NCI-H526 (cell line): ENCODE results near the gene MRPS18C.
"Not testable (repeated sequence)": the region's sequence is repeated elsewhere in the genome, so short reads cannot be mapped to it uniquely, and the experiment has no call there.

Source experiments
- DNase-seq, 2 experiments: peaks; one replicate each; lab custom pipeline; 2025; lab: John Stamatoyannopoulos, UW

The MRPS18C gene

DNA sequence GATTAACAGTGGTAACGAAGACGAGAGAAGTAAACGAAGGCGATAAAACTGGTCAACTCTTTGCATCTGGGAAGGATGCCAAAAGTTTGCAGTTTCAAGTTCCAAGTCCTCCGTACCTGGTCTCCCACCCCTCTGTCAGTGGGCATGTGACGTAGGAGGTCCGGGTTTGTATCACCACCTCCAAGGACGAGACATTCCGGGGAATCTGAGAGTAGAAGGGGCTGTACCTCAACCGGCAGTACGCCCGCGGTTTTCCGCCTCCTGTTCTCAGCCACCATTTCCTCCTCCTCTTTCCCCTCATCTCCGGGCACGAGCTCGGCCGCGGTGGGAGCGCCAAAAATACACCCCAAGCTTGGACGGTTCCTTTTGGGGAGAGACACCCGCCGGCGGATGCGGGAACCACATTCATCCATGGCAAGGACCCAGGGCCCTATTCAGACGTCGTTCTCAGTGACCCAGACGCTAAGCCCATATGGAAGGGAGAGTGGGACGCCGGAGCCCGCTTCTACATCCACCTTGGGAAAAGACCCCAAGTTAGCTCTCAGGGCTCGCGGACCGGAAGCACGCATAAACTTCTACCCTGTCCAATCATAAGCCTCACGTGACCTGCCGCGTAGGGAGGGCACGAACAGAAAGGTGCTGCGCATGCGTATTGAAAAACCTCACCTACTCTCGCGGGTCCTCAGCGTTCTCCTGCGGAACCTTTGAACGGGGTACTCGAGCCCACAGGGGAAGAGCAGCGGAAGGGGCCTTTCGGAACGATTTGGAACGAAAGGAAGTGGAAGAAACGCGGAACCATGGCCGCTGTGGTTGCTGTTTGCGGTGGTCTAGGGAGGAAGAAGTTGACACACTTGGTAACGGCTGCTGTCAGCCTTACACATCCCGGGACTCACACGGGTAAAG is at the start of gene MRPS18C, which contains the start of gene HELQ:
MRPS18C (plus strand) TSS at position 778 of the 903 bp plus-strand sequence; CDS start at position 798, 20 bp downstream.
HELQ (minus strand) TSS at position 543 of the 903 bp plus-strand sequence; CDS start at position 413, 130 bp downstream.
- DNase-seq, result peak; percentile 97

DNA sequence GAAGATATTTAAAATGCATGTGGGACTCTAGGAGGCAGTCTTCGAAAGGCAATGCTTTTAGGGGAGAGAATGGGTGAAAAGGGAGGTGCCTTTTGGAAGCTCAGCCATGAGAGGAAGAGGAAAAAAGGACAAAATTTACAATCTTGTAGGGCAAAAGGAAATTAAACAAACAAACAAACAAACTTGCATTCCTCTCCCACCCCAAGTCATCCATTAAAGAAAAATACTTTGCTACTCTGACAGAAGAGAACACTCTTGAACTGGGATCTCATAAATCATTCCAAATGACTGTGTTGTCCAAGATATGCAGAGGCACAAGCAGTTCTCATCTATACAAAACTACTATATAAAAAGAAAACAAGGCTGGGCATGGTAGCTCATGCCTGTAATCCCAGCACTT is 47.0 kb upstream of the MRPS18C start:
- DNase-seq, result no peak

DNA sequence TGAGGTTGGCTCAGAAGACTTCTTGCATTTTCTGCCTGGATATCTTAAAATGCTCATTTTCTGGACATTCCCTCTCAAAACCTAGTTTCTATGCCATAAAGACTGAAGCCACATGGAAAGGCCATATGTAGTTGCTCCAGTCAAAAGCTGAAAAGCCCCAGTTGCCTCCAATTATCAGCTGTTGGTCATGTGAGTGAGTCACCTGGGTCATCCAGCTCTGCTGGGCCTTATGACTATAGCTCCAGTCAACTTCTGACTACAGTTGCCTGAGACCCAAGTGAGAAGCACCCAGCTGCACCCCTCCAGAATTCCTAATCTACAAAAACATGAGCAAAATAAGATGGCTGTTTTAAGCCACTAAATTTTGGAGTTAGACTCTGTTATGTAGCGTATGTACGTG is 42.2 kb upstream of the MRPS18C start:
- DNase-seq, result no peak

- no peak for DNase-seq
Measured at GRCh38 chr4:83417566-83417965, 38.3 kb upstream of the MRPS18C start.

DNA sequence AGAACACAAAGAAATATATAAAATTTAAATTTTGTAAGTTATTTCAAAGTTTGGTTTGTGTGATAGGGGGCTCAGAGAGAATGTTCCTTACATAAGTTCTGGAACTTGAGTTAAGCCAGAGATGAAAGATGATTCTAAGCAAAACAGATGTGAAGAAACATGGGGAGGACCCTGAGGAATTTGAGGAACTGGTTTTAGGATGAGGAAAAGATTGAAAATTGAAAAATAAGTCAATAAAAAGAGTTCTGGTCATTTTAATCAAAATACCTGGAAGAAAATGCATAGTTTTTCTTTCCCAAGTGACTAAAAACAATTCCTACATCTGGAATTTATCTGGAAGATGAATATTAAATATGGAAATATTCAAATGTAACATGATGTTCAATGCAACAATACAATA is 37.6 kb upstream of the MRPS18C start:
- DNase-seq, result no peak

- no peak for DNase-seq
Measured at GRCh38 chr4:83431200-83431599, 24.7 kb upstream of the MRPS18C start.

GRCh38 chr4:83436680-83437079 is 19.2 kb upstream of the MRPS18C start:
- DNase-seq, result no peak

GRCh38 chr4:83438719-83439118 is 17.1 kb upstream of the MRPS18C start:
- DNase-seq, result no peak

DNA sequence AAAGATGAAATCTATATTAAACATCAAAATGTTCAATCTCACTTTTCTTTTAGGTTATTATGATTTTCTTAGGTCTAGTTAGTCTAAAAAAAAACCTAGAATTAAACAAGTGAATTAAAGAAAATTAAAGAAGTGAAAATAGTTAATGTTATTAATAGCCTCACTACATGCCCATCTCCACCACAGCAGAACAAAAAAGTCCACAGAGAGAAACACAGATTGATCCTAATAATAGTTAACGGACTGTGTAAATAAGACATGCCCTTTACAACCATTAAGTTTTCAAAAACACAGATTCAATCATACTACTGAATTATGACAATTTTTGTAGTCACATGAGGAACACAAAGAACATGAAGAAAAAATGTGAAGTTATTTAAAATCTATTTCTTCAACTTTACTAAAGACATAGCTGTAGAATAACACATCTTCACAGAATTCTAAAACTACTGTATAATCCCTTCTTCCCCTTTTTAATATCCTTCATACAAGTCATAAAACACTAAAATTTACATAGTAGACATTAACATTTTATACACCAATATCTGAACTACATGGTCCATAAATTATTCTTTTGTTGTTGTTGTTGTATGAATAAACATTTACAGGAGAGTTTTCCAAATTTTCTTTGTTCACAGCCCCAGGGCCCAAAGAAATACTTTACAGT is 15.6 kb upstream of the MRPS18C start:
- DNase-seq, result no peak

- DNase-seq, result no peak
Measured at GRCh38 chr4:83440899-83441298, 15.0 kb upstream of the MRPS18C start.

- DNase-seq, result no peak
Measured at GRCh38 chr4:83449009-83449408, 6.8 kb upstream of the MRPS18C start.

GRCh38 chr4:83454686-83455085 is 1.2 kb upstream of the MRPS18C start:
- no peak for DNase-seq

GRCh38 chr4:83456184-83456501 is 285 bp downstream of the MRPS18C start:
- DNase-seq, result no peak

DNA sequence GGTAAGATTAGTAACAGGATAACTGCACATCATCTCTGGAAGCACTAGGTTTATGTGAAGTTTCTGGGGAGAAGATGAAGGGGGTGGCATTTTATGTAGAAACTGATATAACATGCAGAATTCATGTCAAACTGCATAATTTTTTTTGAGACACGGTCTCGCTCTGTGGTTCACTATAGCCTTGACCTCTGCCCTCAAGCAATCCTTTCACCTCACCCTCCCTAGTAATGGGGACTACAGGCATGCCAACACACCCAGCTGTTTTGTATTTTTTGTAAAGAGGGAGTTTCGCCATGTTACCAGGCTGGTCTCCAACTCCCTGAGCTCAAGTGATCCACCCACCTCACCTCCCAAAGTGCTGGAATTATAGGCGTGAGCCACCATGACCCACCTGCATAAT is 17.6 kb downstream of the MRPS18C start:
- no peak for DNase-seq

GRCh38 chr4:83473966-83474365 is 18.1 kb downstream of the MRPS18C start:
- no peak for DNase-seq

- DNase-seq, result peak; percentile 73 to 92
Measured at GRCh38 chr4:83484500-83485461, 28.9 kb downstream of the MRPS18C start, which contains the start of gene ABRAXAS1. ABRAXAS1 (minus strand) TSS chr4:83485100; CDS start chr4:83485072, 28 bp downstream.

DNA sequence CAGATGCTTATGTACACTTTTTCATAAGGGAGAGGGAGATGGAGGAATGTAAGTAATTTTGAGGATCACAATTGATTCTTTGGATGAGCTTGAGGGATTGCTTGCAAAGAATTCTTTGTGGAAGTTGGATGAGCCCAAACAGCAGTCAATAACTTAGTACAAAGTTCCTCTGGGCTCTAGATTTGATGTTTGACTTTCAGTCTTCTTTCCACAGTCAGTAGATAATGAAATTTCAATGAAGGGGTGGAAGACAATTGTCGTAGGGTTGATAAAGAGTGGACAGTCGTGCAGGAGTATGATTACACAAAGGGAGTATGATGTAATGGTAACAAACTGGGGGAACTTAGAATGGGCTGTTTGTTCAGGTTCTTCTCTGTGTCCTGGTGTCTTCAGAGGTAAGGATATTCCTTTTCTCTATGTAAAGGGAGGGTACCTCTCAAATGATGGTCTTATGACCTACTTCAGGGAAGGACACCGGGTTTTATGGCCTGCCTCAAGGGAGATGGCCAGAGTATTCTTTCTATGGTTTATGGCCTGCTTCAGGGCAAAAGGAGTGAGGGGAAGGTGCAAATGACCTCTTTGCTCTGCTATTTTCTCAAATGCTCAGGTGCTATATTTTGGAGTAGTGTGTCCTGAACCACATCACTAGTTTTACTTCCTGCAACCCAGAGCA is 30.7 kb downstream of the MRPS18C start:
- DNase-seq, result no peak

DNA sequence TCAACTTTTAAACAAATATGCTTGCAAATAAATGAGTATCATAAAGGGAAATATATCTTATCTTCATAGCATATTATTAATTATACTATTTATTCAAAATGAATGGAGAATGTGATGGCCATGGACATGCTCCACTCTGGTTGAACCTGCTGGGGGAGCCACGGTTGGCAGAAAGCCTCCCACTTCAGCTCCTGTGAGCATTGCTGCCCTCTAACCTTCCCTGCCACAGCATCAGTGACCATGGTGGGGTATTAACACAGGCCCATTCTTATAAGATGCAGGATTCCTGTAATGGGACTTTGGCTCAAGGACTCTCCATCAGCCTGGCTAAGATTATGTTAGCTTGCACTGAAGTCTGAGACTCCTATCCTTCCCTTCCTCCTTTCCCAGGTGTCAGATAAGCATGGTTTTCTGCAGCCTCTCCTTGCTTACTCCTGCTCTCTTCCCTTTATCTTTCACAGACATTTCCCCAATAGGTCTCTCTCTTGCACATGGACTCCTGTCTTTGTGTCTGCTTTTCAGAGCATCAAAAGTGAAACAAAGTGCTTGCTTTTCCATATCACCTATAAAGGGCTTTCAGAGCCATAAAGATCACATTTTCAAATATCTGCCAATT is 34.0 kb downstream of the MRPS18C start:
- DNase-seq, result no peak

DNA sequence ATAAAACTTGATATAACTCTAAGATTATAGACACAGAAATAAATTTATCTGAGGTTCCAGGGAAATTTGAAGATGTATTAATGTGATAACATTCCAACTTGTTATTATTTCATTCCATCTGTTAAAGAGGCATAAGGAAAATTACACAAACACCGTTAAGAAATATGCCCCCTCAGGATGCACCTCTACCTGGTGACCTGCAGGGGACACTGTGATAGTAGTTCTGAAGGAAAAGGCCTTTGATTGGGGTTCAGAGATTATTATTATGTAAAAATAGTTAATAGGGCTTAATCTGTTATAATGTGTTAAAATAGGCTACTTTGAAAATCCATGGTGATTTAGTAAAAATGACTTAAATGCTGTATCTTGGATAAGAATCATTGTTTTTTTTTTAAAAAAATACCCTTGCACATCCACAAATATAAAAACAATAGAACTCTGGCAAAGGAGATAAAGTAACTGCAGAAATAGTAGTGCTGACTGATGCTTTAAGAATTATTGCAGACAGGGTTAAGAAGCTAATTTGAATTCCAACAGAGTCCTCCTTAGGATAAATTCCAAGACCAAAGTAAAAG is 35.1 kb downstream of the MRPS18C start:
- DNase-seq, result peak in 1 of 2 experiments; percentile 4

- DNase-seq, result not testable (repeated sequence)
Measured at GRCh38 chr4:83496085-83496917, 40.4 kb downstream of the MRPS18C start.
